GM18858 (cell line): ENCODE results near the gene SALL1.

Experiments
- ATAC-seq: cut with Tn5 transposase; IDR thresholded peaks from one replicate; pipeline ENCODE4 v1.9.1; 2021; ENCODE audit not compliant: unreplicated experiment

The SALL1 gene

GRCh38 chr16:51157698-51158097 lies 6.6 kb upstream of the SALL1 start:
- no peak for ATAC-seq

- ATAC-seq: no peak
Observed at GRCh38 chr16:51156807-51157200, 5.7 kb upstream of the SALL1 start.

GRCh38 chr16:51155820-51156806 lies 5.0 kb upstream of the SALL1 start:
- ATAC-seq: no peak

- no peak for ATAC-seq
Observed at GRCh38 chr16:51155199-51155607, 4.1 kb upstream of the SALL1 start.

GRCh38 chr16:51154271-51155171 lies 3.5 kb upstream of the SALL1 start:
- no peak for ATAC-seq

DNA sequence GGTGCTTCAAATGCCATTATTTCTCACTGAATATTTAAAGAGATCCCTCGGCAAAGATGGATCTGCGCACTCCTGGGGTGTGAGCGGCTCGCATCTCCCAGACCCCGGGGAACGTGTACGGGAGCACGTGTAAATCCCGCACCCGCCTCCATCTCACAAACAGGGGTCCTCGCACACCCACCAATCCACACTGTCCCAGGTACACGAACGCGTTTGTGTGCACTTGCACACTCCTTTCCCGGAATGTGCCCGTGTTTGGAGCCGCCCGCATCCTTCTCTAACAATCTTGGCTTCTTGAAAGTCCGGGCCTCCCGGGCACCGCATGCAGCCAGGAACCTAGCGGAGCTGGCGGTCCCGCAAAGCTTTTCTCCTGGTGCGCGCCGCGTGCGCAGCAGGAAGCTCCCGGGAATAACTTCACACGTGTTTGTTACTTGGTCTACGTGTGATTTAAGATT lies 2.5 kb upstream of the SALL1 start:
- ATAC-seq: no peak

- no peak for ATAC-seq
Observed at GRCh38 chr16:51152691-51153576, 1.9 kb upstream of the SALL1 start.

DNA sequence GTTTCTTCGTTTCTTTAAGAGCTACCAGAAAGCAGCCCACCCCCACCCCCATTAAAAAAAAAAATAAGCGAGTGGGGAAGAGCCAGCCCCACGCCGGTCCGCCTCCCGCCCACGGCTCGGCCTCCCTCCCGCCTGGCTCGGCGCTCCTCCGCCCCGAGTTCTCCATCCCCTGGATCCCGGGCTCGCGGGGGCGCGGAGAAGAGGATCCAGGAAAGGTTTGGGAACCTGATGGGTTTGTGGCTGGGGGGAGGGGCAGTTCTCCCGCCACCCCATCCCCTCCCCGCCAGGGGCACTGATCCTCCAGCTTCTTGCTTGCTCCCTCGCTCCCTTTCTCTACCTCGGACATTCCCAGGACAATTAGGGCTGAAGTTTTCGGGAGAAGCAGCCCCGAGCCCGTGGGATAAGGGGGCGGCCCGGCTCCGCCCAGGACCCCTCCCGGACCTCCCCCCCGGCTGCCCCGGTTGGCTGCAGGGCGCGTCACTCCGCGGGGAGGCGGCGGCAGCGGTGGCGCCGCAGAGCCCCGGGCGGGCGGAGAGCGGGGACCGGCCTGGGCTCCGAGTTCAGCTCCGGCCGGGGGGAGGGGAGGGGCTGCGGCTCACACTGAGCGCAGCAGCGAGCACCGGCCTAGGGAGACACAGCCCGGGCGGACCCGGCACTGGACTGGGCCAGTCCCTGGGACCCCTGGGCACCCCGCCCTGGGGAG lies 1.0 kb upstream of the SALL1 start:
- no peak for ATAC-seq

GRCh38 chr16:51151435-51151960 lies 428 bp upstream of the SALL1 start:
- ATAC-seq: no peak

DNA sequence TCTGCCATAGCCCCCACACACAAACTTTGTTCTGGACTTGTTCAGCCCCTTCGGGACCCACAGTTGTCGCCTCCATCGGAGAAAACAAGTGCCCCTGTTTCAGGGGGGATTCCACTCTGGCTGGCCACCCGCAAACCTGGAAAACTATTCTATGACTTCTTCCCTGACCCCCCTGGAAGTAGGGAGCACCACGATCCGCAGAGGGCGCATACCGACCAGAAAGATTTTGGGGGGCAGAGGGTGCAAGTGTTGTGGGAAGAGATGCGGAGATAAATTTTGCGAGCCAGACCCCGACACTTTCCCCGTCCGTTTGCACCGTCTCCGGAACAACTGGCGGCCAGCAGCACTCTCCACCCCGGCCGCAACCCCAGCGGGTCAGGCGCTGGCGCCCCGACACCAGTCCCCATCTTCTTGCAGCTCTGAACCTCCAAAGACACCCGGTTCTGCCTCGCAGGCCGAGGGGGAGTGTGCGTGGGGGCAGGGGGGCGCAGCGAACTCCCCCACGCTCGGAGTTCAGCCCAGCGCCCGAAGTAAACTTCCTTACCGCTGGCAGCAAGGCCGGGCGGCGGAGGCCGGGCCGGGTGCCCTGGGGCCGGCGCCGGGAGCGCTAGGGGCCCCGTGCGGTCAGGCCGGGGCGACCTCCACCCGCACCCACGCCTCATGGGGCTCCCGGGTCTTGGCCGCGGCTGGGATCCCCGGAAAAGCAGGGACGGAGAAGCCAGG lies 744 bp downstream of the SALL1 start:
- no peak for ATAC-seq

DNA sequence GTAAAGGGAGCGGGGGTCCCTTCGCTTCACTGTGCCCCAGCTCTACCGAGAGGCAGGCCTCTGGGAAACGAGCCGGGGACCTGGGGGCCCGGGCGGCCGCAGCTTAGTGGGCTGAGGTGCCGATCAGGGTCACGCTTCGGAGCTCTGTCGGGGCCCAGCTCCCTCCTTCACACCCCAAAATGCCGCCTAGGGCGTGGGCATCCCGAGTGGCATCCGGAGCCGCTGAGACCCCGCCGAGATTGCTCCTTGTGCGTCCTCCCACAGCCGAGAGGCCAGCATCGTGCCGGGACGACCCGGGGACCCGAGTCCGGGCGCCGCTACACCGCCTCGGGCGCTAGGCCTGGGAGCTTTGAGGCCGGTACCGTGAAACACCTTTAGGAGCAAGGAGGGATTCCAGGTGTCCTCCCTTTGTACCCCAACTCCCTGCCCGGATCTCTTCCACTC lies 1.3 kb downstream of the SALL1 start:
- no peak for ATAC-seq

- no peak for ATAC-seq
Observed at GRCh38 chr16:51149251-51149661, 1.8 kb downstream of the SALL1 start.

DNA sequence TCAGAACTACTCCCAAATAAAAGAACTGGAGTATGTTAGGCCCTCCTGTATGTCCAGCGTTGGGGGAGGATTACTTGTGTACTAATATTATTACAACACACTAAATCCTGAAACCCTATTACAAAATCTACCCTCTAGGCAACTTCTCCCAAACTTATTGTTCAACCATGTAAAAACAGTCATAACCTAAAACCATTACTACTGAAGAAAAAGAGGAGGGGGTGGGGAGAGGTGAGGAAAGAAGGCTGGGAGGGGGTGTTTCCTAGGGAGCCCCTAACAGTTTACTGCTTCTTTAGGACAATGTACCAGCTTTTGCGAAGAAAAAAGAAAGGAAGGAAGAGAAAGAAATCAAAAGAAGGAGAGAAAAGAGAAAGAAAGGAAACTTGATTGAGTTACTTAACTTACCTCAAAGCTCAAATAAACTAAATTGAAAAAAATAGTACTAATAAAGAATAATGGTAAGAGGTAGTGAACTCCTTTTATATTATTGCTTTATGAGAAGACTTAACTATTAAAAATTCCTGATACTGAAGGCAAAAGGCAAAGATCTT lies 2.3 kb downstream of the SALL1 start:
- ATAC-seq: no peak

GRCh38 chr16:51147776-51148677 lies 3.0 kb downstream of the SALL1 start:
- no peak for ATAC-seq

DNA sequence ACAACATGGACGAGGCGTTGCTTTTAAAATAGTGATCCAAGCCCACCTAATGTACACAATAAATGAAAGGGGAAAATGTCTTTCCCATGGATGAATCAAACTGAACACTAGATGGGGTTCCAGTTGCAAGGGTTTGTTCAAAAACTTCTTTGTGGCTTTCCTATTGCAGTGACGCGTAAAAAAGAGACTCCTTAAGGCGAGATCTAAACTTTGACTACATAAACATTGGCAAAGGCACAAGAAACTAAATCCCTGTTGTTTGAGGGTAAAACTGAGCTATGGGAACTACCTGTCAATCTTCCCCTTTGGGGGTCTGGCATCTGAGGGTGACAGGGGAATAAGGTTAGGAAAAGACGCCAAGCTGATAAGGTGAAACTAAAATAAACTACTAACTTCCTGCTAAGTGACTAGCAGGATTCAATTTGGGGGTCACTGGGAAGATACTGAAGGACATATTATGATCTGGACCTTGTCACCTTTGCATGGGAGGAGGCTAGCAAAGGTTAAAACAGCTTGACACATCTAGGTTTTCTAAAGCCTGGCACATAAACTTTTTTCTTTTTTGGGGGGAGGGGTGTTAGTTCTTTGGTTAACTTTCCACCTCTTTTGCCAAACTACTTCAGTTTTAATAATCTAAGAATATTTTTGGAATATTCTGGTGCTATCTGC lies 4.7 kb downstream of the SALL1 start:
- ATAC-seq: no peak

DNA sequence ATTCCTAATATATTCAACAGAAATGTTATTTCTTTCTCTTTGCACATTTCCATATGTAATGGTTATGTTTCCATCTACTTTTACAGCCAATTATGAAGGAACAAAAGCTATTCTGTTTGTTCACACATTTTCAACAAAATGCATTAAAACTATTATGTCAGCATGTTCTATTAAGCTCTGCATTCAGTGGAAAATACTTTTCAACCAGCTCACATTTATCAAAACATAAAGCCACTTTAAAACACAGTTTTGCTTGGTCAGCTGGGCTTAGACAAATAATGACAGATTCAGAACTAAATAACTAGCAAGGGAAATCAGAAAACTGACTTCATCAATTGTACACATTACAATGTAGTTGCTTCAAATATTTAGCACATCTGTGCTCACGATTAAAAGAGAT lies 6.9 kb downstream of the SALL1 start:
- no peak for ATAC-seq
